ENCODE results near the gene SMIM23. TPM values are rescaled to one million over a fixed set of nuclear protein-coding genes. Genes with fewer than 3 reads are reported as not detected.

SMIM23 gene
- total RNA-seq, 1 experiment from 2014 or later: not detected

- Histone ChIP-seq H3K4me3 (ENCODE audit: low read depth, low read length, poor library complexity, severe bottlenecking) (no peak overlapping the region), H3K27ac (ENCODE audit: low read depth, low read length, poor library complexity, severe bottlenecking) (no peak overlapping the region), H3K36me3 (ENCODE audit: insufficient read depth, low read length, poor library complexity, severe bottlenecking) (no peaks in the 10 kb centered on the region), H3K4me1 (ENCODE audit: insufficient read depth, low read length, poor library complexity, severe bottlenecking) (no peaks in the 10 kb centered on the region), H3K9me3 (ENCODE audit: low read depth, low read length, poor library complexity, severe bottlenecking) (no peaks in the 10 kb centered on the region), H3K27me3 (replicated peaks; ENCODE audit: insufficient read depth, low read depth, low read length, poor library complexity) (peaks cover 10% of the 10 kb centered on the region)
- intact Hi-C loops (cut with micrococcal nuclease; ENCODE audit: unreplicated experiment): no loop called here
- POLR2A ChIA-PET (ENCODE audit: low non-redundant PET): interaction anchor here (0.8 kb wide), 1 partner anchor 1084 kb away, joined by 4 read pairs; no protein-coding TSS in a partner anchor
- BruUV-seq (replicated peaks): no TSS peak
- no peak for TF ChIP-seq EZH2 (IDR thresholded peaks at IDR 0.05; ENCODE audit: borderline replicate concordance, low read depth, low read length, poor library complexity, severe bottlenecking)
- TF ChIP-seq, protein P1, sequence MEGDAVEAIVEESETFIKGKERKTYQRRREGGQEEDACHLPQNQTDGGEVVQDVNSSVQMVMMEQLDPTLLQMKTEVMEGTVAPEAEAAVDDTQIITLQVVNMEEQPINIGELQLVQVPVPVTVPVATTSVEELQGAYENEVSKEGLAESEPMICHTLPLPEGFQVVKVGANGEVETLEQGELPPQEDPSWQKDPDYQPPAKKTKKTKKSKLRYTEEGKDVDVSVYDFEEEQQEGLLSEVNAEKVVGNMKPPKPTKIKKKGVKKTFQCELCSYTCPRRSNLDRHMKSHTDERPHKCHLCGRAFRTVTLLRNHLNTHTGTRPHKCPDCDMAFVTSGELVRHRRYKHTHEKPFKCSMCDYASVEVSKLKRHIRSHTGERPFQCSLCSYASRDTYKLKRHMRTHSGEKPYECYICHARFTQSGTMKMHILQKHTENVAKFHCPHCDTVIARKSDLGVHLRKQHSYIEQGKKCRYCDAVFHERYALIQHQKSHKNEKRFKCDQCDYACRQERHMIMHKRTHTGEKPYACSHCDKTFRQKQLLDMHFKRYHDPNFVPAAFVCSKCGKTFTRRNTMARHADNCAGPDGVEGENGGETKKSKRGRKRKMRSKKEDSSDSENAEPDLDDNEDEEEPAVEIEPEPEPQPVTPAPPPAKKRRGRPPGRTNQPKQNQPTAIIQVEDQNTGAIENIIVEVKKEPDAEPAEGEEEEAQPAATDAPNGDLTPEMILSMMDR (conservative IDR thresholded peaks at IDR 0.05; ENCODE audit: low read depth, low read length): no peak
- CTCF ChIA-PET: no interaction called here
- DNase-seq (ENCODE audit: low spot score): no peak
Measured at GRCh38 chr5:171821286-171821685, 35.7 kb downstream of the SMIM23 start.

DNA sequence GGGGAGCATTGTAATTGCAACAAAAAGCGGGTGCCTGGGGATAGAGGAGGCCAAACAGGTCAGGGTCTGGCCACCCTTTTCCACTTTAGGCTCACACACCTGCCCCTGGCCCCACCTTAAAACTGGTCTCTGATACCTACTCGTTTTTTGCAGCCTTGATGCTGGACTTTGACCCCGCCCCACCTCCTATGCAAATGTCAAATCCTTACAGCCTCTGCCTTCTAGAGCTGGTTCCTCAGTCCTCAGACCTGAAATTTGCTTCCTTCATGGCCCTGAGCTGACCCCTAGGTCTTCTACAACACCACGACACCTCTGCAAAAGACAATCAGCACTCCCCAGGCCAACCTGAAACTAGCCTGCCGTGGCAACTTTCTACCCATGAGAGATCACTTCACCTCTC is 37.7 kb downstream of the SMIM23 start:
- H3K36me3 ChIP-seq (ENCODE audit: insufficient read depth, low read length, poor library complexity, severe bottlenecking): no peaks in the 10 kb centered on the region
- BruUV-seq (replicated peaks): no TSS peak
- H3K9me3 ChIP-seq (ENCODE audit: low read depth, low read length, poor library complexity, severe bottlenecking): no peaks in the 10 kb centered on the region
- no peak overlapping the region for H3K4me3 ChIP-seq (ENCODE audit: low read depth, low read length, poor library complexity, severe bottlenecking)
- H3K27ac ChIP-seq (ENCODE audit: low read depth, low read length, poor library complexity, severe bottlenecking): no peak overlapping the region
- intact Hi-C loops (cut with micrococcal nuclease; ENCODE audit: unreplicated experiment): no loop called here
- H3K27me3 ChIP-seq (replicated peaks; ENCODE audit: insufficient read depth, low read depth, low read length, poor library complexity): peaks cover 10% of the 10 kb centered on the region
- DNase-seq (ENCODE audit: low spot score): no peak
- ChIA-PET CTCF (no interaction called here), POLR2A (ENCODE audit: low non-redundant PET) (no interaction called here)
- no peak for TF ChIP-seq EZH2 (IDR thresholded peaks at IDR 0.05; ENCODE audit: borderline replicate concordance, low read depth, low read length, poor library complexity, severe bottlenecking)
- TF ChIP-seq, protein P1 (conservative IDR thresholded peaks at IDR 0.05; ENCODE audit: low read depth, low read length): no peak
- no peaks in the 10 kb centered on the region for H3K4me1 ChIP-seq (ENCODE audit: insufficient read depth, low read length, poor library complexity, severe bottlenecking)

DNA sequence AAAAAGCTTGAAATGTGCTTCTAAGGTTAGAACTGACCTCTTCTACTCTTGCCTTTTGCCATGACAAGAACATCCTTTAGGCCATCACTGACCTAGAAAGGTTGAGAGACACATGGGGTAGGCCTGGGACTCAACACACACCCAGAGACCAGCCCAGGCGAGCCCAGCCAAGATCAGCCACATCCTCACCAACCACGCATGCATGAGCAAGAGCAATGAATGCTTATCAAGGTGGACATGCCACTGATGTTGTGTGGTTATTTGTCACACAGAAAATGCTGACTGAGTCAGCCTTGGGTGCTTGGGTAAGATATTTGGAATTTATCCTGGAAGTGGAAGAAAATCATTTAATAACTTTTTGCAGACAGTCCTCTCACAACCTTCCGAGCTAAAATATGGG is 39.4 kb downstream of the SMIM23 start:
- intact Hi-C loops (cut with micrococcal nuclease; ENCODE audit: unreplicated experiment): no loop called here
- H3K9me3 ChIP-seq (ENCODE audit: low read depth, low read length, poor library complexity, severe bottlenecking): no peaks in the 10 kb centered on the region
- no peak overlapping the region for H3K4me3 ChIP-seq (ENCODE audit: low read depth, low read length, poor library complexity, severe bottlenecking)
- no peak for TF ChIP-seq EZH2 (IDR thresholded peaks at IDR 0.05; ENCODE audit: borderline replicate concordance, low read depth, low read length, poor library complexity, severe bottlenecking)
- TF ChIP-seq, protein P1 (conservative IDR thresholded peaks at IDR 0.05; ENCODE audit: low read depth, low read length): no peak
- BruUV-seq (replicated peaks): no TSS peak
- no peaks in the 10 kb centered on the region for H3K4me1 ChIP-seq (ENCODE audit: insufficient read depth, low read length, poor library complexity, severe bottlenecking)
- DNase-seq (ENCODE audit: low spot score): no peak
- H3K36me3 ChIP-seq (ENCODE audit: insufficient read depth, low read length, poor library complexity, severe bottlenecking): no peaks in the 10 kb centered on the region
- peaks cover 10% of the 10 kb centered on the region for H3K27me3 ChIP-seq (replicated peaks; ENCODE audit: insufficient read depth, low read depth, low read length, poor library complexity)
- no peak overlapping the region for H3K27ac ChIP-seq (ENCODE audit: low read depth, low read length, poor library complexity, severe bottlenecking)
- POLR2A ChIA-PET (ENCODE audit: low non-redundant PET): no interaction called here
- CTCF ChIA-PET: no interaction called here

All from A673 (cell line).